Nephron progenitor cell (in vitro differentiated cells): Measurements from ENCODE around the gene BPNT1.

Experiments
- DNase-seq: peaks from one replicate; pipeline ENCODE4 v3.0.0; 2021
- H3K27ac Mint-ChIP-seq: 2 replicates; pipeline ENCODE4 v1.8.0; 2021; ENCODE audit warnings: mild to moderate bottlenecking, moderate library complexity, mixed read lengths
- H3K27me3 Mint-ChIP-seq: 2 replicates; pipeline ENCODE4 v1.8.0; 2021; ENCODE audit warnings: mild to moderate bottlenecking, low read depth, mixed read lengths; ENCODE audit not compliant: poor library complexity
- H3K36me3 Mint-ChIP-seq: 2 replicates; pipeline ENCODE4 v1.8.0; 2021; ENCODE audit warnings: low read depth, mixed read lengths
- H3K4me1 Mint-ChIP-seq: 2 replicates; pipeline ENCODE4 v1.8.0; 2021; ENCODE audit warnings: mixed read lengths
- H3K4me3 Mint-ChIP-seq: 2 replicates; pipeline ENCODE4 v1.8.0; 2021; ENCODE audit warnings: mild to moderate bottlenecking, moderate library complexity, mixed read lengths
- H3K9me3 Mint-ChIP-seq: 2 replicates; pipeline ENCODE4 v1.8.0; 2021; ENCODE audit warnings: mild to moderate bottlenecking, moderate library complexity, mixed read lengths
- CTCF ChIP-seq: fragments of 200-600 bp; sonication (generic); IDR thresholded peaks from 2 replicates; pipeline ENCODE4 v1.5.0; 2021; ENCODE audit warnings: antibody characterized with exemption

The BPNT1 gene

GRCh38 chr1:220056374-220056773, 33.2 kb downstream of the BPNT1 start:
- H3K27ac Mint-ChIP-seq, result peak overlapping the region; percentile 53
- H3K36me3 Mint-ChIP-seq, result peaks cover 36% of the 10 kb centered on the region
- peaks cover 3% of the 10 kb centered on the region for H3K27me3 Mint-ChIP-seq
- DNase-seq, result no peak
- no peak for TF ChIP-seq CTCF
- no peaks in the 10 kb centered on the region for H3K4me1 Mint-ChIP-seq
- no peaks in the 10 kb centered on the region for H3K9me3 Mint-ChIP-seq
- no peak overlapping the region for H3K4me3 Mint-ChIP-seq

DNA sequence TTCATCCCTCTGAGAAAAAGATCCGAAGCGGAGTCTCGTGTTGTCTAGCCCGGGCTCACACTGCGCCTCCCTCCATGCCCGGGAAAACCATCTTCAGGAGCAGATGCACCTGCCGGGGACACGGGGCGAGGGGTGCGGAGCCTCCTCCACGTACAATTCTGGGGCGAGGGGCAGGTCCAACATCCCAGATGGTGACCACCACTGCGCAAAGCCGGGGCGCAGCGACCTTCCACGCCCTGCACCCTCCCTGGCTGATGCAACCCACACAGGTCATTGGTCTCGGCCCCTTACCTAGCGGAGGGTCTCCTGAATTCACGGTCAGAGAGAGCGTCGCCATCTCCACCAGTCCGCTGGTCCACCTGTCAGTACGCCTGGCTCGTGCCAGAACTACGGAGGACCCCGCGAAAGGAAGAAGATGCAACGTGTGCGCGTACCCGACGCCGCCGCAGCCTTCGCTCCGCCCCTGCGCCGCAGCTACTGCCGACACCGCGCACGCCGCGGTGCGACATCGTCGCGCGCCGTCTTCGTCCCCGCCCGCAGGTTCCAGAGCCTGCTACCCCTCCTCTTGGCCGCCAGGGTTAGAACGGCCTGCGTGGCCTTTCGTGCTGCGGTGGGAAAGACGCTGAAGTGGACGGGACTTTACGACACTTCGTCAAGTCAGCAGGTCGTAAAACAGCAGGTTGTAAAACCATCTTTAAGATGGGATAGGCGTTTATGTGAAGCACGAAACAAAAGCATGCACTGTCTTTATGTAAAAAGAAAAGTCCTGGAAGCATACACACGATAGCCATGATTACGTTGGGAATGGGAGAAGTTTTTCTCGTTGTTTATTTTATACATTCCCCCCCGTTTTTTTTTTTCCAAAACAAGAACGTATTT, 43.3 kb downstream of the BPNT1 start, which contains the start of gene EPRS1:
TSS of gene EPRS1 (minus strand) at position 454 of the 879 bp plus-strand sequence. CDS start at position 337, 117 bp downstream.
- TF ChIP-seq CTCF, result peak; percentile 60
- peak; percentile 91 for DNase-seq
- Mint-ChIP-seq H3K4me1 (peaks cover 27% of the 10 kb centered on the region), H3K27me3 (peaks cover 13% of the 10 kb centered on the region), H3K36me3 (no peaks in the 10 kb centered on the region), H3K27ac (peak within 1 kb of the TSS; percentile 73), H3K9me3 (no peaks in the 10 kb centered on the region), H3K4me3 (peak within 1 kb of the TSS; percentile 96)

DNA sequence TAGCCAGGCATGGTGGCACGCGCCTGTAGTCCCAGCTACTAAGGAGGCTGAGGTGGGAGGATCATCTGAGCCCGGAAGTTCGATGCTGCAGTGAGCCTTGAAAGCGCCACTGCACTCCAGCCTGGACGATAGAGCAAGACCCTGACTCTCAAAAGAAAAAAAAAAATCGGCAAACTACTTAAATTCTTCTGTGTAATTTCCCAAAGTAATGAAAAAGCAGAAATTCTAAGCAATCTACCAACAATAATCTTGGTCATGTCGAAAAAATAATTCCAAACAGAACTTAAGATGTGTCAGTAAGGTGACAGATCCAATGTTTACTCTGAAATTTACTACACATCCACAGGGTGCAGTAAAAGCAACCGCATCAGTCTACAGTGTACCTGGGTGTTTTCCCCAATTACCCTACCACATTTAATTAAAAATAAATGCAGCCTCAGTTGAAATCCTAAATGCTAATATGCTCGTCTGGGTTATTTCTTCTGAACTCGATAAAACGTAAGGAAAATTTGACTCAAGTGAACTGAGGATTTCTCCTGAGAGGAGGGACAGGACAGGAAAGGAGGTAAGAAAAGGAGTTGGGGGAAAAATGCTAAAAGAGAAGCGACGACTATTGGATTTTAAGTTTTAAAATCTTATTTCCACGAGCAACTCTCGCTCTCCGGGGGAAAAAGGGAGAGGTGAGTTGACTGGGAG, 44.1 kb downstream of the BPNT1 start:
- no peak for DNase-seq
- Mint-ChIP-seq H3K36me3 (no peaks in the 10 kb centered on the region), H3K4me3 (peak overlapping the region; percentile 96), H3K27me3 (peaks cover 7% of the 10 kb centered on the region), H3K4me1 (peaks cover 27% of the 10 kb centered on the region), H3K27ac (peak overlapping the region; percentile 73), H3K9me3 (no peaks in the 10 kb centered on the region)
- TF ChIP-seq CTCF, result no peak

GRCh38 chr1:220044678-220045355, 44.8 kb downstream of the BPNT1 start:
- H3K36me3 Mint-ChIP-seq, result no peaks in the 10 kb centered on the region
- no peaks in the 10 kb centered on the region for H3K9me3 Mint-ChIP-seq
- peaks cover 27% of the 10 kb centered on the region for H3K4me1 Mint-ChIP-seq
- H3K27me3 Mint-ChIP-seq, result peaks cover 7% of the 10 kb centered on the region
- no peak for DNase-seq
- no peak for TF ChIP-seq CTCF
- H3K27ac Mint-ChIP-seq, result no peak overlapping the region
- peak overlapping the region; percentile 96 for H3K4me3 Mint-ChIP-seq

- Mint-ChIP-seq H3K36me3 (peaks cover 5% of the 10 kb centered on the region), H3K27ac (no peak overlapping the region), H3K4me1 (peaks cover 27% of the 10 kb centered on the region), H3K27me3 (peaks cover 4% of the 10 kb centered on the region), H3K4me3 (peak overlapping the region; percentile 1), H3K9me3 (no peaks in the 10 kb centered on the region)
- no peak for TF ChIP-seq CTCF
- no peak for DNase-seq
Measured at GRCh38 chr1:220043646-220044045, 45.9 kb downstream of the BPNT1 start.
